HepG2 (cell line): ENCODE data around the gene METAP1D. TPM values are rescaled to one million over a fixed set of nuclear protein-coding genes. Genes with fewer than 3 reads are reported as not detected.

Source experiments
- CHD2 ChIP-seq: IDR thresholded peaks from 2 replicates; pipeline ENCODE4 v1.6.1; 2011; ENCODE audit warnings: low read depth, low read length, improper control_type of control experiment
- MEIS2 ChIP-seq: sonication (generic); formaldehyde crosslinking; IDR thresholded peaks from 2 replicates; pipeline ENCODE4 v1.9.0; 2021; ENCODE audit warnings: mild to moderate bottlenecking, missing genetic modification reagents
- MTF2 ChIP-seq: sonication (generic); formaldehyde crosslinking; IDR thresholded peaks from 2 replicates; pipeline ENCODE4 v1.5.0; 2020; ENCODE audit warnings: missing genetic modification reagents, borderline replicate concordance
- REPIN1 ChIP-seq: sonication (generic); formaldehyde crosslinking; IDR thresholded peaks from 2 replicates; pipeline ENCODE4 v1.8.0; 2022; ENCODE audit warnings: missing genetic modification reagents, low read depth, mild to moderate bottlenecking, borderline replicate concordance
- WIZ ChIP-seq: sonication (generic); formaldehyde crosslinking; IDR thresholded peaks from 2 replicates; pipeline ENCODE4 v1.5.1; 2020; ENCODE audit warnings: mild to moderate bottlenecking, missing genetic modification reagents
- ZNF30 ChIP-seq: sonication (generic); formaldehyde crosslinking; IDR thresholded peaks from 2 replicates; pipeline ENCODE4 v1.5.0; 2020; ENCODE audit warnings: mild to moderate bottlenecking, missing genetic modification reagents
- ZNF570 ChIP-seq: sonication (generic); formaldehyde crosslinking; IDR thresholded peaks from 2 replicates; pipeline ENCODE4 v1.4.0; 2020; ENCODE audit warnings: mild to moderate bottlenecking, missing genetic modification reagents, borderline replicate concordance
- ZNF577 ChIP-seq: sonication (generic); formaldehyde crosslinking; IDR thresholded peaks from 2 replicates; pipeline ENCODE4 v1.4.0; 2020; ENCODE audit warnings: mild to moderate bottlenecking, low read depth, missing genetic modification reagents, borderline replicate concordance
- ZNF614 ChIP-seq: IDR thresholded peaks from 2 replicates; pipeline ENCODE4 v1.6.1; 2018; ENCODE audit warnings: missing biosample characterization, missing genetic modification reagents, inconsistent platforms, borderline replicate concordance
- ZNF768 ChIP-seq: sonication (generic); formaldehyde crosslinking; IDR thresholded peaks from 2 replicates; pipeline ENCODE4 v1.4.0; 2020; ENCODE audit warnings: missing genetic modification reagents
- polyA plus RNA-seq, 8 experiments: library from polyadenylated mRNA; depleted of rRNA in 3 of 8; stranded (reverse) in 7 of 8; unstranded in 1 of 8; fragments of >200 nt; fragmentation: Illumina TruSeq in 4 of 8; extraction: Trizol in 4 of 8; gene quantifications; 2 replicates each; pipeline versions ENCODE4 v1.2.1 to v1.2.3, GENCODE V29; 2011 to 2016; ENCODE audit warnings: low read depth in 4 of 8, missing spikeins in 1 of 8, mixed read lengths in 1 of 8; ENCODE audit not compliant: insufficient read depth in 1 of 8
- total RNA-seq, 5 experiments: library from RNA; depleted of rRNA; stranded (reverse); fragments of >200 nt; fragmentation: Illumina TruSeq; extraction: Trizol; gene quantifications; 2 replicates each; pipeline ENCODE4 v1.2.3, GENCODE V29; 2016; ENCODE audit warnings: low read depth in 1 of 5
- TF ChIP-seq, protein P1 (sequence below): sonication (generic); formaldehyde crosslinking; IDR thresholded peaks from 2 replicates; pipeline ENCODE4 v1.5.0; 2020; ENCODE audit warnings: mild to moderate bottlenecking, missing genetic modification reagents, borderline replicate concordance
- TF ChIP-seq, protein P2 (sequence below): sonication (generic); formaldehyde crosslinking; IDR thresholded peaks from 2 replicates; pipeline ENCODE4 v1.5.1; 2020; ENCODE audit warnings: missing genetic modification reagents, mild to moderate bottlenecking, borderline replicate concordance
- TF ChIP-seq, protein P3 (sequence below): sonication (generic); formaldehyde crosslinking; IDR thresholded peaks from 2 replicates; pipeline ENCODE4 v1.5.0; 2020; ENCODE audit warnings: mild to moderate bottlenecking, missing genetic modification reagents, borderline replicate concordance
- TF ChIP-seq, protein P4 (sequence below): sonication (generic); formaldehyde crosslinking; IDR thresholded peaks from 2 replicates; pipeline ENCODE4 v1.4.0; 2020; ENCODE audit warnings: missing genetic modification reagents
- TF ChIP-seq, protein P5 (sequence below): fragments of 450-650 bp; IDR thresholded peaks from 2 replicates; pipeline ENCODE4 v1.6.1; 2017

METAP1D gene
- total and polyA plus RNA-seq, 2 of the 13 experiments (the other 11 are each of a cell fraction or from before 2014, with no cell fraction given), result 14.7 to 21.6 TPM

DNA sequence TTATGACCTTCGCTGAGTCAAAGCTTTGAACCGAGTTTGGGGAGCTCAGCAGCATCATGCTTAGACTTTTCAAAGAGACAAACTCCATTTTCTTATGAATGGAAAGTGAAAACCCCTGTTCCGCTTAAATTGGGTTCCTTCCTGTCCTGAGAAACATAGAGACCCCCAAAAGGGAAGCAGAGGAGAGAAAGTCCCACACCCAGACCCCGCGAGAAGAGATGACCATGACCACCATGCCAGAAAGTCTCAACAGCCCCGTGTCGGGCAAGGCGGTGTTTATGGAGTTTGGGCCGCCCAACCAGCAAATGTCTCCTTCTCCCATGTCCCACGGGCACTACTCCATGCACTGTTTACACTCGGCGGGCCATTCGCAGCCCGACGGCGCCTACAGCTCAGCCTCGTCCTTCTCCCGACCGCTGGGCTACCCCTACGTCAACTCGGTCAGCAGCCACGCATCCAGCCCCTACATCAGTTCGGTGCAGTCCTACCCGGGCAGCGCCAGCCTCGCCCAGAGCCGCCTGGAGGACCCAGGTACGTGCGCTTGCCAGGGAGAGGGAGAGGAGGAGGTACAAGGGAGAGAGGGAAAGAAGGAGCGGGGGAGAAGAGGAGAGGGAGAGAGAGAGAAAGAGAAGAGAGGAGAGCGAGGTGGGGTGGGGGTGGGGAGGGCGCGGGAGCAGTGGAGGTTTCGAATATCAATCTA, 85.9 kb downstream of the METAP1D start, which contains the start of gene DLX1 (continued):
- TF ChIP-seq MTF2 (CRISPR knock-in tag) (peak; percentile 52; the same call in 1 of the 2 replicates), ZNF30 (CRISPR knock-in tag) (no peak), REPIN1 (CRISPR knock-in tag) (0 out of 2 replicates have a peak, but pooled peaks have one; percentile 12), MEIS2 (CRISPR knock-in tag) (peak; percentile 12; the same call in 1 of the 2 replicates), ZNF614 (peak; percentile 20; the same call in 1 of the 2 replicates), CHD2 (peak; percentile 91), ZNF577 (CRISPR knock-in tag) (no peak), WIZ (CRISPR knock-in tag) (no peak), ZNF570 (CRISPR knock-in tag) (no peak), ZNF768 (CRISPR knock-in tag) (peak; percentile 47; the same call in 1 of the 2 replicates)
- TF ChIP-seq, protein P1, sequence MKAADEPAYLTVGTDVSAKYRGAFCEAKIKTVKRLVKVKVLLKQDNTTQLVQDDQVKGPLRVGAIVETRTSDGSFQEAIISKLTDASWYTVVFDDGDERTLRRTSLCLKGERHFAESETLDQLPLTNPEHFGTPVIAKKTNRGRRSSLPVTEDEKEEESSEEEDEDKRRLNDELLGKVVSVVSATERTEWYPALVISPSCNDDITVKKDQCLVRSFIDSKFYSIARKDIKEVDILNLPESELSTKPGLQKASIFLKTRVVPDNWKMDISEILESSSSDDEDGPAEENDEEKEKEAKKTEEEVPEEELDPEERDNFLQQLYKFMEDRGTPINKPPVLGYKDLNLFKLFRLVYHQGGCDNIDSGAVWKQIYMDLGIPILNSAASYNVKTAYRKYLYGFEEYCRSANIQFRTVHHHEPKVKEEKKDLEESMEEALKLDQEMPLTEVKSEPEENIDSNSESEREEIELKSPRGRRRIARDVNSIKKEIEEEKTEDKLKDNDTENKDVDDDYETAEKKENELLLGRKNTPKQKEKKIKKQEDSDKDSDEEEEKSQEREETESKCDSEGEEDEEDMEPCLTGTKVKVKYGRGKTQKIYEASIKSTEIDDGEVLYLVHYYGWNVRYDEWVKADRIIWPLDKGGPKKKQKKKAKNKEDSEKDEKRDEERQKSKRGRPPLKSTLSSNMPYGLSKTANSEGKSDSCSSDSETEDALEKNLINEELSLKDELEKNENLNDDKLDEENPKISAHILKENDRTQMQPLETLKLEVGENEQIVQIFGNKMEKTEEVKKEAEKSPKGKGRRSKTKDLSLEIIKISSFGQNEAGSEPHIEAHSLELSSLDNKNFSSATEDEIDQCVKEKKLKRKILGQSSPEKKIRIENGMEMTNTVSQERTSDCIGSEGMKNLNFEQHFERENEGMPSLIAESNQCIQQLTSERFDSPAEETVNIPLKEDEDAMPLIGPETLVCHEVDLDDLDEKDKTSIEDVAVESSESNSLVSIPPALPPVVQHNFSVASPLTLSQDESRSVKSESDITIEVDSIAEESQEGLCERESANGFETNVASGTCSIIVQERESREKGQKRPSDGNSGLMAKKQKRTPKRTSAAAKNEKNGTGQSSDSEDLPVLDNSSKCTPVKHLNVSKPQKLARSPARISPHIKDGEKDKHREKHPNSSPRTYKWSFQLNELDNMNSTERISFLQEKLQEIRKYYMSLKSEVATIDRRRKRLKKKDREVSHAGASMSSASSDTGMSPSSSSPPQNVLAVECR (CRISPR knock-in tag), result no peak; the same call in 1 of the 2 replicates
- TF ChIP-seq, protein P2, sequence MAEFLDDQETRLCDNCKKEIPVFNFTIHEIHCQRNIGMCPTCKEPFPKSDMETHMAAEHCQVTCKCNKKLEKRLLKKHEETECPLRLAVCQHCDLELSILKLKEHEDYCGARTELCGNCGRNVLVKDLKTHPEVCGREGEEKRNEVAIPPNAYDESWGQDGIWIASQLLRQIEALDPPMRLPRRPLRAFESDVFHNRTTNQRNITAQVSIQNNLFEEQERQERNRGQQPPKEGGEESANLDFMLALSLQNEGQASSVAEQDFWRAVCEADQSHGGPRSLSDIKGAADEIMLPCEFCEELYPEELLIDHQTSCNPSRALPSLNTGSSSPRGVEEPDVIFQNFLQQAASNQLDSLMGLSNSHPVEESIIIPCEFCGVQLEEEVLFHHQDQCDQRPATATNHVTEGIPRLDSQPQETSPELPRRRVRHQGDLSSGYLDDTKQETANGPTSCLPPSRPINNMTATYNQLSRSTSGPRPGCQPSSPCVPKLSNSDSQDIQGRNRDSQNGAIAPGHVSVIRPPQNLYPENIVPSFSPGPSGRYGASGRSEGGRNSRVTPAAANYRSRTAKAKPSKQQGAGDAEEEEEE (CRISPR knock-in tag), result 0 out of 2 replicates have a peak, but pooled peaks have one; percentile 52
- TF ChIP-seq, protein P3, sequence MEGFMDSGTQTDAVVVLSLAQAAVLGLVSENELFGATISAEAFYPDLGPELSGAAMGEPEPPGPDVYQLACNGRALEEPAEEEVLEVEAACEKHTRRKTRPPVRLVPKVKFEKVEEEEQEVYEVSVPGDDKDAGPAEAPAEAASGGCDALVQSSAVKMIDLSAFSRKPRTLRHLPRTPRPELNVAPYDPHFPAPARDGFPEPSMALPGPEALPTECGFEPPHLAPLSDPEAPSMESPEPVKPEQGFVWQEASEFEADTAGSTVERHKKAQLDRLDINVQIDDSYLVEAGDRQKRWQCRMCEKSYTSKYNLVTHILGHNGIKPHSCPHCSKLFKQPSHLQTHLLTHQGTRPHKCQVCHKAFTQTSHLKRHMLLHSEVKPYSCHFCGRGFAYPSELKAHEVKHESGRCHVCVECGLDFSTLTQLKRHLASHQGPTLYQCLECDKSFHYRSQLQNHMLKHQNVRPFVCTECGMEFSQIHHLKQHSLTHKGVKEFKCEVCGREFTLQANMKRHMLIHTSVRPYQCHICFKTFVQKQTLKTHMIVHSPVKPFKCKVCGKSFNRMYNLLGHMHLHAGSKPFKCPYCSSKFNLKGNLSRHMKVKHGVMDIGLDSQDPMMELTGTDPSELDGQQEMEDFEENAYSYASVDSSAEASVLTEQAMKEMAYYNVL (CRISPR knock-in tag), result 0 out of 2 replicates have a peak, but pooled peaks have one; percentile 12
- TF ChIP-seq, protein P4, sequence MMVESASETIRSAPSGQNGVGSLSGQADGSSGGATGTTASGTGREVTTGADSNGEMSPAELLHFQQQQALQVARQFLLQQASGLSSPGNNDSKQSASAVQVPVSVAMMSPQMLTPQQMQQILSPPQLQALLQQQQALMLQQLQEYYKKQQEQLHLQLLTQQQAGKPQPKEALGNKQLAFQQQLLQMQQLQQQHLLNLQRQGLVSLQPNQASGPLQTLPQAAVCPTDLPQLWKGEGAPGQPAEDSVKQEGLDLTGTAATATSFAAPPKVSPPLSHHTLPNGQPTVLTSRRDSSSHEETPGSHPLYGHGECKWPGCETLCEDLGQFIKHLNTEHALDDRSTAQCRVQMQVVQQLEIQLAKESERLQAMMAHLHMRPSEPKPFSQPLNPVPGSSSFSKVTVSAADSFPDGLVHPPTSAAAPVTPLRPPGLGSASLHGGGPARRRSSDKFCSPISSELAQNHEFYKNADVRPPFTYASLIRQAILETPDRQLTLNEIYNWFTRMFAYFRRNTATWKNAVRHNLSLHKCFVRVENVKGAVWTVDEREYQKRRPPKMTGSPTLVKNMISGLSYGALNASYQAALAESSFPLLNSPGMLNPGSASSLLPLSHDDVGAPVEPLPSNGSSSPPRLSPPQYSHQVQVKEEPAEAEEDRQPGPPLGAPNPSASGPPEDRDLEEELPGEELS (CRISPR knock-in tag), result 0 out of 2 replicates have a peak, but pooled peaks have one; percentile 4
- TF ChIP-seq, protein P5, sequence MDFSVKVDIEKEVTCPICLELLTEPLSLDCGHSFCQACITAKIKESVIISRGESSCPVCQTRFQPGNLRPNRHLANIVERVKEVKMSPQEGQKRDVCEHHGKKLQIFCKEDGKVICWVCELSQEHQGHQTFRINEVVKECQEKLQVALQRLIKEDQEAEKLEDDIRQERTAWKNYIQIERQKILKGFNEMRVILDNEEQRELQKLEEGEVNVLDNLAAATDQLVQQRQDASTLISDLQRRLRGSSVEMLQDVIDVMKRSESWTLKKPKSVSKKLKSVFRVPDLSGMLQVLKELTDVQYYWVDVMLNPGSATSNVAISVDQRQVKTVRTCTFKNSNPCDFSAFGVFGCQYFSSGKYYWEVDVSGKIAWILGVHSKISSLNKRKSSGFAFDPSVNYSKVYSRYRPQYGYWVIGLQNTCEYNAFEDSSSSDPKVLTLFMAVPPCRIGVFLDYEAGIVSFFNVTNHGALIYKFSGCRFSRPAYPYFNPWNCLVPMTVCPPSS, result no peak
